HCEC 1CT (cell line): ENCODE results near the gene CAMK1D.

Experiments
- DNase-seq: peaks from one replicate; pipeline ENCODE4 v3.0.0-alpha.2; 2017

The CAMK1D gene

GRCh38 chr10:12377658-12378290 is 28.4 kb downstream of the CAMK1D start:
- DNase-seq, result no peak

- no peak for DNase-seq
Observed at GRCh38 chr10:12380999-12381398, 31.7 kb downstream of the CAMK1D start.

GRCh38 chr10:12381536-12382156 is 32.3 kb downstream of the CAMK1D start:
- no peak for DNase-seq

GRCh38 chr10:12382157-12382548 is 32.8 kb downstream of the CAMK1D start:
- no peak for DNase-seq

- no peak for DNase-seq
Observed at GRCh38 chr10:12382956-12383531, 33.7 kb downstream of the CAMK1D start.

- DNase-seq, result no peak
Observed at GRCh38 chr10:12384906-12385305, 35.6 kb downstream of the CAMK1D start.

GRCh38 chr10:12387561-12388210 is 38.3 kb downstream of the CAMK1D start:
- no peak for DNase-seq

- DNase-seq, result no peak
Observed at GRCh38 chr10:12388671-12389070, 39.3 kb downstream of the CAMK1D start.

GRCh38 chr10:12389154-12389734 is 39.9 kb downstream of the CAMK1D start:
- DNase-seq, result no peak

GRCh38 chr10:12390733-12391132 is 41.4 kb downstream of the CAMK1D start:
- DNase-seq, result no peak

- no peak for DNase-seq
Observed at GRCh38 chr10:12391206-12391605, 41.9 kb downstream of the CAMK1D start.

- DNase-seq, result no peak
Observed at GRCh38 chr10:12393831-12394230, 44.5 kb downstream of the CAMK1D start.

- no peak for DNase-seq
Observed at GRCh38 chr10:12394241-12395033, 45.1 kb downstream of the CAMK1D start.

- no peak for DNase-seq
Observed at GRCh38 chr10:12396093-12396492, 46.7 kb downstream of the CAMK1D start.

GRCh38 chr10:12396567-12396966 is 47.2 kb downstream of the CAMK1D start:
- no peak for DNase-seq

GRCh38 chr10:12397147-12397896 is 48.0 kb downstream of the CAMK1D start:
- DNase-seq, result no peak

- DNase-seq, result no peak
Observed at GRCh38 chr10:12397941-12398340, 48.6 kb downstream of the CAMK1D start.

- DNase-seq, result no peak
Observed at GRCh38 chr10:12400266-12400931, 51.1 kb downstream of the CAMK1D start.

GRCh38 chr10:12401466-12401865 is 52.1 kb downstream of the CAMK1D start:
- DNase-seq, result no peak

- no peak for DNase-seq
Observed at GRCh38 chr10:12403119-12403518, 53.8 kb downstream of the CAMK1D start.
